GM12891 (cell line): ENCODE measurements around the gene TMPRSS7.

ENCODE experiments used
- POLR2A ChIP-seq: IDR thresholded peaks from 2 replicates; pipeline ENCODE4 v1.6.1; 2011; ENCODE audit warnings: low read depth, low read length, control low read depth
- POLR2AphosphoS5 ChIP-seq: IDR thresholded peaks from 2 replicates; pipeline ENCODE4 v1.6.1; 2011; ENCODE audit warnings: low read depth, low read length, control low read depth
- TAF1 ChIP-seq: IDR thresholded peaks from 2 replicates; pipeline ENCODE4 v1.6.1; 2011; ENCODE audit warnings: low read depth, low read length, control low read depth

DNA sequence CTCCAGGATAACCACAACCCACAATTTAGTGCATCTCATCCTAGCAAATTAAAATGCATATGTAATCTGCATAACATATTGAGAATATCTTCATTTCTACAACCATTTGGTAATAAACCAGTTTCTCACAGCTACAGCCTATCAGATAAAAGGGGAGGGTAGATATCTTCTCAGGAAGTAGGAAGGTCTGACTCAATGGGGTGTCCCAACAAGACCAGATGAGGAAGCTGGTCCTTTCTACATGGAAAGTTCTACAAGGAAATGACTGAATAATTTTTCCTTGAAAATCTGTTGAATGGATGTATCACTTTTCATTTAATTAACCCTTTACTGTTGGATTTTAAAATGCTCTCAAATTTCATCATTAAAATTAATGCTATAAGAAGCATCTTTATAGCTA is 17.4 kb upstream of the TMPRSS7 start:
- TF ChIP-seq POLR2A (no peak), TAF1 (no peak), POLR2AphosphoS5 (no peak)
